IMR-90 (cell line): ENCODE results near the gene PLA2G4A. TPM values are rescaled to one million over a fixed set of nuclear protein-coding genes. Genes with fewer than 3 reads are reported as not detected.

ENCODE experiments used
- ATAC-seq: fragments of 200-7000 bp; cut with Tn5 transposase; 2 replicates; pipeline ENCODE4 v1.9.1; 2020; ENCODE audit warnings: low read depth, mild to moderate bottlenecking, moderate library complexity
- BruUV-seq: library from RNA; stranded (reverse); fragments of 400-500 nt; replicated peaks from 2 replicates; lab custom pipeline; 2021; lab: Mats Ljungman, UMichigan
- CTCF ChIA-PET: fragments of 300-600 bp; formaldehyde crosslinking; extraction: SDS; loops from one replicate; lab custom pipeline; 2021; ENCODE audit warnings: antibody characterized with exemption; lab: Yijun Ruan, JAX
- POLR2A ChIA-PET: fragments of 300-600 bp; sonication (Branson Sonifier 250); formaldehyde crosslinking; loops from one replicate; lab custom pipeline; 2022; ENCODE audit warnings: antibody characterized with exemption; ENCODE audit not compliant: unreplicated experiment; lab: Charles Lee
- DNase-seq: peaks from one replicate; pipeline ENCODE4 v3.0.0; 2013
- H2AFZ ChIP-seq: replicated peaks from 2 replicates; pipeline ENCODE3; 2013; ENCODE audit warnings: low read length, mild to moderate bottlenecking; ENCODE audit not compliant: poor library complexity
- H2AK5ac ChIP-seq: 2 replicates; pipeline ENCODE4 v1.6.1; 2013; ENCODE audit warnings: low read depth, low read length, inconsistent platforms
- H2AK9ac ChIP-seq: replicated peaks from 2 replicates; pipeline ENCODE3; 2013; ENCODE audit warnings: mild to moderate bottlenecking, low read depth, low read length, moderate library complexity; ENCODE audit not compliant: poor library complexity
- H2BK120ac ChIP-seq: 2 replicates; pipeline ENCODE4 v1.6.1; 2013; ENCODE audit warnings: low read depth, low read length, inconsistent platforms
- H2BK15ac ChIP-seq: 3 replicates; pipeline ENCODE4 v1.6.1; 2013; ENCODE audit warnings: low read depth, low read length, inconsistent platforms
- H2BK20ac ChIP-seq: 2 replicates; pipeline ENCODE4 v1.6.1; 2013; ENCODE audit warnings: low read depth, mild to moderate bottlenecking, inconsistent platforms, low read length, moderate library complexity
- H2BK5ac ChIP-seq: 2 replicates; pipeline ENCODE4 v1.6.1; 2013; ENCODE audit warnings: mild to moderate bottlenecking, low read depth, low read length, inconsistent platforms; ENCODE audit not compliant: poor library complexity, severe bottlenecking
- H3K14ac ChIP-seq: replicated peaks from 2 replicates; pipeline ENCODE4 v1.6.1; 2013; ENCODE audit warnings: low read depth, low read length, inconsistent platforms
- H3K18ac ChIP-seq: 2 replicates; pipeline ENCODE4 v1.6.1; 2013; ENCODE audit warnings: low read depth, low read length, control low read depth
- H3K23ac ChIP-seq: 2 replicates; pipeline ENCODE4 v1.6.1; 2013; ENCODE audit warnings: low read depth, low read length, inconsistent platforms
- H3K27ac ChIP-seq: 2 replicates; pipeline ENCODE4 v1.5.1; 2013; ENCODE audit warnings: mild to moderate bottlenecking, control low read depth, low read length; ENCODE audit not compliant: insufficient read depth
- H3K27me3 ChIP-seq: 2 replicates; pipeline ENCODE4 v1.6.1; 2013; ENCODE audit warnings: low read length; ENCODE audit not compliant: control insufficient read depth, insufficient read depth
- H3K36me3 ChIP-seq: 2 replicates; pipeline ENCODE4 v1.6.1; 2013; ENCODE audit warnings: low read length, mixed read lengths; ENCODE audit not compliant: control insufficient read depth, insufficient read depth
- H3K4ac ChIP-seq: 2 replicates; pipeline ENCODE4 v1.6.1; 2013; ENCODE audit warnings: low read depth, low read length, inconsistent platforms
- H3K4me1 ChIP-seq: 2 replicates; pipeline ENCODE4 v1.6.1; 2013; ENCODE audit warnings: low read length, mixed read lengths; ENCODE audit not compliant: control insufficient read depth, insufficient read depth
- H3K4me2 ChIP-seq: 2 replicates; pipeline ENCODE4 v1.6.1; 2013; ENCODE audit warnings: low read depth, mild to moderate bottlenecking, control low read depth, low read length, moderate library complexity
- H3K4me3 ChIP-seq: 2 replicates; pipeline ENCODE4 v1.5.1; 2013; ENCODE audit warnings: low read depth, mild to moderate bottlenecking, control low read depth, low read length, moderate library complexity; ENCODE audit not compliant: insufficient read depth
- H3K56ac ChIP-seq: 2 replicates; pipeline ENCODE4 v1.6.1; 2013; ENCODE audit warnings: low read length, inconsistent platforms; ENCODE audit not compliant: insufficient read depth; ENCODE audit errors: extremely low read depth
- H3K79me1 ChIP-seq, 2 experiments: 2 replicates each; pipeline ENCODE4 v1.6.1; 2013; ENCODE audit warnings: low read length in 2 of 2, inconsistent platforms in 1 of 2, low read depth in 1 of 2
- H3K9ac ChIP-seq: 2 replicates; pipeline ENCODE4 v1.6.1; 2013; ENCODE audit warnings: low read depth, low read length, control low read depth
- H3K9me1 ChIP-seq: 2 replicates; pipeline ENCODE4 v1.6.1; 2013; ENCODE audit warnings: low read length, inconsistent platforms; ENCODE audit not compliant: insufficient read depth
- H3K9me3 ChIP-seq: 2 replicates; pipeline ENCODE4 v1.6.1; 2013; ENCODE audit warnings: low read length; ENCODE audit not compliant: control insufficient read depth, insufficient read depth
- H4K20me1 ChIP-seq: 2 replicates; pipeline ENCODE4 v1.6.1; 2013; ENCODE audit warnings: low read length, inconsistent platforms; ENCODE audit not compliant: insufficient read depth
- H4K5ac ChIP-seq: 2 replicates; pipeline ENCODE4 v1.6.1; 2013; ENCODE audit warnings: mild to moderate bottlenecking, low read depth, low read length, control low read depth
- H4K8ac ChIP-seq, 2 experiments: 2 replicates each; pipeline ENCODE4 v1.6.1; 2013; ENCODE audit warnings: low read depth in 2 of 2, low read length in 2 of 2, control low read depth in 1 of 2, inconsistent platforms in 1 of 2
- H4K91ac ChIP-seq: 2 replicates; pipeline ENCODE4 v1.6.1; 2013; ENCODE audit warnings: low read depth, low read length, inconsistent platforms; ENCODE audit not compliant: insufficient read depth
- BHLHE40 ChIP-seq: fragments of 150-350 bp; IDR thresholded peaks from 2 replicates; pipeline ENCODE4 v1.6.1; 2016; ENCODE audit warnings: mild to moderate bottlenecking, low read depth, low read length
- CEBPB ChIP-seq: IDR thresholded peaks from 2 replicates; pipeline ENCODE4 v1.6.1; 2012; ENCODE audit warnings: low read depth, low read length, improper control_type of control experiment
- CHD1 ChIP-seq: IDR thresholded peaks from 2 replicates; pipeline ENCODE4 v1.6.1; 2012; ENCODE audit warnings: low read depth, low read length, improper control_type of control experiment
- ELK1 ChIP-seq: fragments of 150-350 bp; IDR thresholded peaks from 2 replicates; pipeline ENCODE4 v1.6.1; 2016; ENCODE audit warnings: low read depth, mild to moderate bottlenecking, low read length, moderate library complexity, borderline replicate concordance
- FOS ChIP-seq: fragments of 150-350 bp; IDR thresholded peaks from 2 replicates; pipeline ENCODE4 v1.6.1; 2016; ENCODE audit warnings: low read depth, low read length
- MAFK ChIP-seq: IDR thresholded peaks from 2 replicates; pipeline ENCODE4 v1.6.1; 2012; ENCODE audit warnings: low read depth, low read length, improper control_type of control experiment
- MAZ ChIP-seq: IDR thresholded peaks from 2 replicates; pipeline ENCODE4 v1.6.1; 2012; ENCODE audit warnings: low read depth, mild to moderate bottlenecking, low read length, improper control_type of control experiment, moderate library complexity, borderline replicate concordance
- MXI1 ChIP-seq: IDR thresholded peaks from 2 replicates; pipeline ENCODE4 v1.6.1; 2012; ENCODE audit warnings: low read depth, mild to moderate bottlenecking, low read length, moderate library complexity, borderline replicate concordance
- NFE2L2 ChIP-seq: fragments of 150-350 bp; IDR thresholded peaks from 2 replicates; pipeline ENCODE4 v1.6.1; 2016; ENCODE audit warnings: low read depth, mild to moderate bottlenecking, low read length
- POLR2A ChIP-seq: IDR thresholded peaks from 2 replicates; pipeline ENCODE4 v1.6.1; 2012; ENCODE audit warnings: mild to moderate bottlenecking, low read depth, low read length
- RAD21 ChIP-seq: IDR thresholded peaks from 2 replicates; pipeline ENCODE4 v1.6.1; 2012; ENCODE audit warnings: low read length, improper control_type of control experiment
- RCOR1 ChIP-seq: IDR thresholded peaks from 2 replicates; pipeline ENCODE4 v1.6.1; 2012; ENCODE audit warnings: mild to moderate bottlenecking, low read length, improper control_type of control experiment; ENCODE audit not compliant: insufficient replicate concordance
- RFX5 ChIP-seq: IDR thresholded peaks from 2 replicates; pipeline ENCODE4 v1.8.0; 2012; ENCODE audit warnings: low read depth, mild to moderate bottlenecking, low read length, moderate library complexity
- SMC3 ChIP-seq: fragments of 150-350 bp; IDR thresholded peaks from 2 replicates; pipeline ENCODE4 v1.6.1; 2016; ENCODE audit warnings: low read depth, mild to moderate bottlenecking, antibody characterized with exemption, low read length, moderate library complexity
- dilution Hi-C: fragments of 300-500 bp; cut with HindIII; formaldehyde crosslinking; loops from one replicate; pipeline ENCODE4 v1.14.3; 2018; ENCODE audit warnings: low sequenced_read_pairs; ENCODE audit not compliant: unreplicated experiment
- in situ Hi-C: fragments of 300-500 bp; cut with MboI; formaldehyde crosslinking; loops from 3 replicates; pipeline ENCODE4 v1.14.3; 2019; ENCODE audit warnings: low sequenced_read_pairs, inconsistent platforms, mixed read lengths
- intact Hi-C: fragments of 100-400 bp; cut with micrococcal nuclease; formaldehyde crosslinking; loops from 2 replicates; pipeline ENCODE4 v1.10.0; 2022
- polyA plus RNA-seq, 3 experiments: library from polyadenylated mRNA; depleted of rRNA; stranded (reverse); fragments of >200 nt; gene quantifications; 2 replicates each; pipeline ENCODE4 v1.2.3, GENCODE V29; 2012; ENCODE audit warnings: low replicate concordance in 1 of 3
- total RNA-seq: library from RNA; depleted of rRNA; stranded (reverse); fragments of >200 nt; gene quantifications from 2 replicates; pipeline ENCODE4 v1.2.3, GENCODE V29; 2012
- TF ChIP-seq, protein P1 (sequence below): fragments of 150-350 bp; IDR thresholded peaks from 2 replicates; pipeline ENCODE4 v1.6.1; 2017; ENCODE audit warnings: mild to moderate bottlenecking, antibody characterized with exemption, low read length, low read depth
- TF ChIP-seq, protein P2 (sequence below): conservative IDR thresholded peaks from 2 replicates; pipeline ENCODE4 v1.5.1; 2012; ENCODE audit warnings: mild to moderate bottlenecking, low read depth, low read length, improper control_type of control experiment

PLA2G4A gene
- total and polyA plus RNA-seq, 2 of the 4 experiments (the other 2 are of a cell fraction) = 1.6 to 3.8 TPM

DNA sequence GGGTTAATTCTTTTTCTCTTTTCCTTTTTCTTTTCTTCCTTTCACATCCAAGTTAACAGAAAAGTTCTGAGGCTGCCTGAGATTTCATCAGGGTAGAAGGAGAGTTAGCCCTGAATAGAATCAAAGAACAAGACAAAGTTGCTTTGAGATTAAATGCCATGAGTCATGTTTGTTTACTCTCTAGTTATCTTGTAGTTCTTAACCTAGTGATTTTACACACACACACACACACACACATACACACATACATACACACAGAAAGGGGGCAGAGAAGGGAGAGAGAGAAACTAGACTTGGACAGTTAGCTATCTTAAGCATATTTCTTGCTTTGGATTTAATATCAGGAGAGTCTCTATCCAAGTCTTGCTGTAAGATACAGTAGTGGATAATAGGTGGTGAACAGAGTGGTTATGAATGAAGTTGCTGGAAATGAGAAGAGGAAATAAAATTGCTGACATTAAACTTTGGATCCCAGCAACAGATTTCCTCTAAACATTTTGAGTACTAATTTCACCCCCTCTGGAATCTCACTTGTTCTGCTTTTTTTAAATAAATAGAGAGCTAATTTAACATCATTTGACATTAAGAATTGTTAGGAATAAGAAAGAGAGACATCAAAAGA, 19.9 kb downstream of the PLA2G4A start:
- ATAC-seq = no peak; the same call in 1 of the 2 replicates
- dilution Hi-C loops = no loop called here

More for the DNA sequence above, 19.9 kb downstream of the PLA2G4A start:
- H2AK9ac ChIP-seq = no peak overlapping the region
- H2BK120ac ChIP-seq = no peak overlapping the region
- no peak overlapping the region for H3K23ac ChIP-seq
- no peak overlapping the region; the same call in 1 of the 2 replicates for H3K14ac ChIP-seq
- no TSS peak for BruUV-seq
- H2BK15ac ChIP-seq = no peak overlapping the region
- H4K5ac ChIP-seq = no peak overlapping the region
- CTCF ChIA-PET = no interaction called here
- H3K4me3 ChIP-seq = no peak overlapping the region
- no peak overlapping the region for H2AFZ ChIP-seq
- H3K56ac ChIP-seq = no peak overlapping the region
- H3K18ac ChIP-seq = no peak overlapping the region
- intact Hi-C loops = no loop called here
- TF ChIP-seq CHD1 (no peak), MAFK (no peak), FOS (no peak), POLR2A (no peak), NFE2L2 (no peak), CEBPB (no peak), SMC3 (no peak), RCOR1 (no peak), RFX5 (no peak), BHLHE40 (no peak), RAD21 (no peak), ELK1 (no peak), MAZ (no peak), MXI1 (no peak)
- TF ChIP-seq, protein P1, sequence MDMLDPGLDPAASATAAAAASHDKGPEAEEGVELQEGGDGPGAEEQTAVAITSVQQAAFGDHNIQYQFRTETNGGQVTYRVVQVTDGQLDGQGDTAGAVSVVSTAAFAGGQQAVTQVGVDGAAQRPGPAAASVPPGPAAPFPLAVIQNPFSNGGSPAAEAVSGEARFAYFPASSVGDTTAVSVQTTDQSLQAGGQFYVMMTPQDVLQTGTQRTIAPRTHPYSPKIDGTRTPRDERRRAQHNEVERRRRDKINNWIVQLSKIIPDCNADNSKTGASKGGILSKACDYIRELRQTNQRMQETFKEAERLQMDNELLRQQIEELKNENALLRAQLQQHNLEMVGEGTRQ = no peak
- TF ChIP-seq, protein P2, sequence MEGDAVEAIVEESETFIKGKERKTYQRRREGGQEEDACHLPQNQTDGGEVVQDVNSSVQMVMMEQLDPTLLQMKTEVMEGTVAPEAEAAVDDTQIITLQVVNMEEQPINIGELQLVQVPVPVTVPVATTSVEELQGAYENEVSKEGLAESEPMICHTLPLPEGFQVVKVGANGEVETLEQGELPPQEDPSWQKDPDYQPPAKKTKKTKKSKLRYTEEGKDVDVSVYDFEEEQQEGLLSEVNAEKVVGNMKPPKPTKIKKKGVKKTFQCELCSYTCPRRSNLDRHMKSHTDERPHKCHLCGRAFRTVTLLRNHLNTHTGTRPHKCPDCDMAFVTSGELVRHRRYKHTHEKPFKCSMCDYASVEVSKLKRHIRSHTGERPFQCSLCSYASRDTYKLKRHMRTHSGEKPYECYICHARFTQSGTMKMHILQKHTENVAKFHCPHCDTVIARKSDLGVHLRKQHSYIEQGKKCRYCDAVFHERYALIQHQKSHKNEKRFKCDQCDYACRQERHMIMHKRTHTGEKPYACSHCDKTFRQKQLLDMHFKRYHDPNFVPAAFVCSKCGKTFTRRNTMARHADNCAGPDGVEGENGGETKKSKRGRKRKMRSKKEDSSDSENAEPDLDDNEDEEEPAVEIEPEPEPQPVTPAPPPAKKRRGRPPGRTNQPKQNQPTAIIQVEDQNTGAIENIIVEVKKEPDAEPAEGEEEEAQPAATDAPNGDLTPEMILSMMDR = no peak
- POLR2A ChIA-PET = no interaction called here
- no peaks in the 10 kb centered on the region for H3K79me1 ChIP-seq
- no peaks in the 10 kb centered on the region for H3K9me1 ChIP-seq
- no peak overlapping the region for H3K9ac ChIP-seq
- H4K20me1 ChIP-seq = no peaks in the 10 kb centered on the region
- H3K9me3 ChIP-seq = no peaks in the 10 kb centered on the region
- H4K8ac ChIP-seq = no peak overlapping the region
- no peak overlapping the region for H2AK5ac ChIP-seq
- H4K91ac ChIP-seq = no peak overlapping the region
- H3K36me3 ChIP-seq = no peaks in the 10 kb centered on the region
- no peak overlapping the region for H2BK5ac ChIP-seq
- H3K4me1 ChIP-seq = no peaks in the 10 kb centered on the region
- no peak overlapping the region for H3K4me2 ChIP-seq
- in situ Hi-C loops = no loop called here
- H2BK20ac ChIP-seq = no peak overlapping the region
- no peak overlapping the region for H3K27ac ChIP-seq
- no peaks in the 10 kb centered on the region for H3K27me3 ChIP-seq
- H3K4ac ChIP-seq = no peak overlapping the region
- peak; percentile 21 for DNase-seq
